Endothelial cell of umbilical vein (primary cell): ENCODE measurements around the gene KIF5C. TPM values are rescaled to one million over a fixed set of nuclear protein-coding genes. Genes with fewer than 3 reads are reported as not detected.

Experiments used
- BruUV-seq: library from RNA; stranded (reverse); fragments of 400-500 nt; replicated peaks from 2 replicates; lab custom pipeline; 2021; lab: Mats Ljungman, UMichigan
- CTCF ChIA-PET: fragments of 300-600, 350-600 bp; sonication (Branson Sonifier 250); formaldehyde crosslinking; loops from one replicate; lab custom pipeline; 2021; ENCODE audit warnings: antibody characterized with exemption, inconsistent platforms; lab: Charles Lee
- POLR2A ChIA-PET: fragments of 300-600, 350-600 bp; sonication (Branson Sonifier 250); formaldehyde crosslinking; loops from one replicate; lab custom pipeline; 2021; ENCODE audit warnings: antibody characterized with exemption, inconsistent platforms; lab: Charles Lee
- DNase-seq: peaks from one replicate; pipeline ENCODE4 v3.0.0-alpha.2; 2011; ENCODE audit warnings: low read depth, low spot score
- FAIRE-seq: peaks from 2 replicates; lab custom pipeline; 2011; peaks lifted over from hg19 to GRCh38; lab: Jason Lieb, UNC
- H2AFZ ChIP-seq: 2 replicates; pipeline ENCODE4 v1.6.0; 2012; ENCODE audit warnings: low read depth, low read length, control low read depth, inconsistent platforms
- H3K27ac ChIP-seq: 2 replicates; pipeline ENCODE4 v1.5.1; 2011; ENCODE audit warnings: low read depth, mild to moderate bottlenecking, control low read depth, low read length, moderate library complexity; ENCODE audit not compliant: insufficient read depth
- H3K27me3 ChIP-seq, 2 experiments: 2 replicates each; pipeline versions ENCODE4 v1.6.0 to v1.6.1; 2011; ENCODE audit warnings: low read length in 2 of 2, mixed read lengths in 1 of 2; ENCODE audit not compliant: control insufficient read depth in 2 of 2, insufficient read depth in 2 of 2
- H3K36me3 ChIP-seq, 2 experiments: 2 replicates in 1 of 2; 3 replicates in 1 of 2; pipeline ENCODE4 v1.5.1; 2011; ENCODE audit warnings: low read length in 2 of 2, mild to moderate bottlenecking in 1 of 2, moderate library complexity in 1 of 2; ENCODE audit not compliant: control insufficient read depth in 2 of 2, insufficient read depth in 2 of 2; ENCODE audit errors: extremely low read depth in 1 of 2
- H3K4me1 ChIP-seq: 3 replicates; pipeline ENCODE4 v1.5.1; 2011; ENCODE audit warnings: mild to moderate bottlenecking, low read length; ENCODE audit not compliant: control insufficient read depth, insufficient read depth; ENCODE audit errors: extremely low read depth
- H3K4me2 ChIP-seq: 2 replicates; pipeline ENCODE4 v1.6.1; 2011; ENCODE audit warnings: low read length, control low read depth, mixed read lengths; ENCODE audit not compliant: insufficient read depth
- H3K4me3 ChIP-seq, 3 experiments: fragments of 200-600 bp in 1 of 3; sonication (generic), shearing (Covaris generic) in 1 of 3; replicated peaks in 1 of 3; 2 replicates each; pipeline ENCODE4 v1.5.1; 2011 to 2016; ENCODE audit warnings: control low read depth in 3 of 3, low read length in 3 of 3, mild to moderate bottlenecking in 2 of 3, inconsistent platforms in 1 of 3, low read depth in 1 of 3, moderate library complexity in 1 of 3; ENCODE audit not compliant: insufficient read depth in 1 of 3
- H3K79me2 ChIP-seq: 2 replicates; pipeline ENCODE4 v1.6.0; 2012; ENCODE audit warnings: low read length, inconsistent platforms; ENCODE audit not compliant: control insufficient read depth, insufficient read depth
- H3K9ac ChIP-seq: replicated peaks from 2 replicates; pipeline ENCODE3; 2011; ENCODE audit warnings: low read length, control low read depth; ENCODE audit not compliant: insufficient read depth; ENCODE audit errors: extremely low read depth
- H3K9me1 ChIP-seq: replicated peaks from 3 replicates; pipeline ENCODE4 v1.6.0; 2011; ENCODE audit warnings: mild to moderate bottlenecking, low read length; ENCODE audit not compliant: control insufficient read depth, insufficient read depth; ENCODE audit errors: extremely low read depth
- H3K9me3 ChIP-seq: replicated peaks from 2 replicates; pipeline ENCODE4 v1.5.1; 2012; ENCODE audit warnings: low read length, inconsistent platforms; ENCODE audit not compliant: control insufficient read depth, insufficient read depth
- H4K20me1 ChIP-seq: replicated peaks from 2 replicates; pipeline ENCODE3; 2011; ENCODE audit warnings: mild to moderate bottlenecking, low read length; ENCODE audit not compliant: control insufficient read depth, insufficient read depth; ENCODE audit errors: extremely low read depth
- CTCF ChIP-seq, 2 donors: IDR thresholded peaks; 1 replicate in 1 of 2; 2 replicates in 1 of 2; pipeline ENCODE4 v1.5.1; 2011; ENCODE audit warnings: low read length in 2 of 2, mild to moderate bottlenecking in 2 of 2, moderate library complexity in 2 of 2, control low read depth in 1 of 2, inconsistent platforms in 1 of 2, low read depth in 1 of 2; ENCODE audit not compliant: insufficient read depth in 1 of 2; ENCODE audit errors: extremely low read depth in 1 of 2
- EZH2 ChIP-seq: IDR thresholded peaks from 2 replicates; pipeline ENCODE4 v1.6.1; 2012; ENCODE audit warnings: borderline replicate concordance, low read depth, mild to moderate bottlenecking, moderate library complexity, low read length, inconsistent platforms; ENCODE audit not compliant: severe bottlenecking
- FOS ChIP-seq: IDR thresholded peaks from 2 replicates; pipeline ENCODE4 v1.6.1; 2011; ENCODE audit warnings: mild to moderate bottlenecking, low read length, moderate library complexity, borderline replicate concordance; ENCODE audit not compliant: insufficient read depth
- GATA2 ChIP-seq: IDR thresholded peaks from 2 replicates; pipeline ENCODE4 v1.7.0; 2011; ENCODE audit warnings: low read depth, mild to moderate bottlenecking, moderate library complexity, mixed read lengths, low read length; ENCODE audit not compliant: insufficient read length, insufficient read depth
- JUN ChIP-seq: IDR thresholded peaks from 2 replicates; pipeline ENCODE4 v1.6.1; 2011; ENCODE audit warnings: borderline replicate concordance, low read depth; ENCODE audit not compliant: insufficient read length, insufficient read depth
- MYC ChIP-seq: IDR thresholded peaks from one replicate; pipeline ENCODE4 v1.6.1; 2011; ENCODE audit warnings: mild to moderate bottlenecking, low read depth, low read length
- POLR2A ChIP-seq: IDR thresholded peaks from 2 replicates; pipeline ENCODE4 v1.6.1; 2012; ENCODE audit warnings: low read depth, mild to moderate bottlenecking, control low read depth, low read length
- POLR2AphosphoS5 ChIP-seq: IDR thresholded peaks from 2 replicates; pipeline ENCODE4 v1.6.1; 2012; ENCODE audit warnings: low read depth, mild to moderate bottlenecking, control low read depth, low read length, moderate library complexity; ENCODE audit not compliant: insufficient read depth
- dilution Hi-C: fragments of 300-500 bp; cut with MboI; formaldehyde crosslinking; loops from one replicate; pipeline ENCODE4 v1.15.0; 2019; ENCODE audit warnings: low sequenced_read_pairs; ENCODE audit not compliant: extremely low pct_ligation_motif_present
- intact Hi-C: fragments of 100-400 bp; cut with micrococcal nuclease; formaldehyde crosslinking; loops from one replicate; pipeline ENCODE4 v1.10.0; 2022
- polyA plus RNA-seq, 4 experiments: library from polyadenylated mRNA; depleted of rRNA in 3 of 4; stranded (reverse) in 3 of 4; unstranded in 1 of 4; fragments of >200 nt; gene quantifications; 2 replicates each; pipeline versions ENCODE4 v1.2.1 to v1.2.3, GENCODE V29; 2011 to 2012; ENCODE audit warnings: missing spikeins in 1 of 4
- total RNA-seq: library from RNA; stranded (reverse); gene quantifications from 2 replicates; pipeline ENCODE4 v1.2.3, GENCODE V29; 2021
- TF ChIP-seq, protein P1 (sequence below): IDR thresholded peaks from 2 replicates; pipeline ENCODE4 v1.6.1; 2011; ENCODE audit not compliant: insufficient read depth, insufficient read length

The KIF5C gene
- total and polyA plus RNA-seq, 2 donors (not counting 3 experiments of a cell fraction or from before 2014, with no cell fraction given): 0.01 to 0.55 TPM

- CTCF ChIA-PET: no interaction called here
- Histone ChIP-seq H2AFZ (no peak overlapping the region), H3K9ac (no peak overlapping the region)
Observed at GRCh38 chr2:149002891-149003740, 128.1 kb downstream of the KIF5C start.

More at GRCh38 chr2:149002891-149003740, 128.1 kb downstream of the KIF5C start:
- H3K4me1 ChIP-seq: no peaks in the 10 kb centered on the region
- no peaks in the 10 kb centered on the region for H3K9me1 ChIP-seq
- H3K9me3 ChIP-seq: no peaks in the 10 kb centered on the region
- intact Hi-C loops: no loop called here
- FAIRE-seq (no peak), DNase-seq (no peak)
- H4K20me1 ChIP-seq: no peaks in the 10 kb centered on the region
- TF ChIP-seq POLR2A (no peak), JUN (no peak), GATA2 (no peak), FOS (no peak), MYC (no peak), POLR2AphosphoS5 (no peak), EZH2 (no peak), CTCF (IDR thresholded peaks at IDR 0.05; ENCODE audit: extremely low read depth in 1 of 2, insufficient read depth in 1 of 2, low read depth in 1 of 2, low read length in 2 of 2) (no peak)
- TF ChIP-seq, protein P1, sequence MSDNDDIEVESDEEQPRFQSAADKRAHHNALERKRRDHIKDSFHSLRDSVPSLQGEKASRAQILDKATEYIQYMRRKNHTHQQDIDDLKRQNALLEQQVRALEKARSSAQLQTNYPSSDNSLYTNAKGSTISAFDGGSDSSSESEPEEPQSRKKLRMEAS: no peak
- no peak overlapping the region for H3K27ac ChIP-seq
- no peak overlapping the region for H3K4me3 ChIP-seq
- no peak overlapping the region for H3K4me2 ChIP-seq
- H3K36me3 ChIP-seq: no peaks in the 10 kb centered on the region
- POLR2A ChIA-PET: no interaction called here
- peaks cover 0 to 7% of the 10 kb centered on the region in 2 experiments for H3K27me3 ChIP-seq
- no TSS peak for BruUV-seq
- dilution Hi-C loops: no loop called here
- H3K79me2 ChIP-seq: no peaks in the 10 kb centered on the region
